Measurements from ENCODE around the gene KRTAP26-1.

KRTAP26-1 gene

GRCh38 chr21:30320215-30320614 lies at the start of gene KRTAP26-1:
TSS of gene KRTAP26-1 (minus strand) at chr21:30320315. CDS start at chr21:30320035, 280 bp downstream.
- DNase-seq, result no peak

- DNase-seq, result no peak
These were observed 35.8 kb upstream of the KRTAP26-1 start for GRCh38 chr21:30355906-30356305.

GRCh38 chr21:30354308-30355005 lies 34.3 kb upstream of the KRTAP26-1 start:
- no peak for DNase-seq

GRCh38 chr21:30351534-30351933 lies 31.4 kb upstream of the KRTAP26-1 start:
- no peak for DNase-seq

- DNase-seq, result no peak
These were observed 29.5 kb upstream of the KRTAP26-1 start for GRCh38 chr21:30349572-30349971.

GRCh38 chr21:30348506-30348905 lies 28.4 kb upstream of the KRTAP26-1 start, which contains the start of gene KRTAP23-1:
TSS of gene KRTAP23-1 (minus strand) at chr21:30348606. CDS start at chr21:30348606, 0 bp downstream.
- DNase-seq, result no peak

- no peak for DNase-seq
These were observed 24.9 kb upstream of the KRTAP26-1 start for GRCh38 chr21:30345014-30345413.

GRCh38 chr21:30340714-30341573 lies 20.8 kb upstream of the KRTAP26-1 start:
- DNase-seq, result peak; percentile 63

- DNase-seq, result no peak
These were observed 18.6 kb upstream of the KRTAP26-1 start for GRCh38 chr21:30338717-30339116.

GRCh38 chr21:30337772-30338171 lies 17.7 kb upstream of the KRTAP26-1 start:
- DNase-seq, result peak; percentile 52

GRCh38 chr21:30337276-30337744 lies 17.2 kb upstream of the KRTAP26-1 start, which contains the start of gene KRTAP27-1:
TSS of gene KRTAP27-1 (minus strand) at chr21:30337694. CDS start at chr21:30337668, 26 bp downstream.
- DNase-seq, result peak; percentile 3

- DNase-seq, result no peak
These were observed 16.5 kb upstream of the KRTAP26-1 start for GRCh38 chr21:30336596-30336995.

GRCh38 chr21:30333736-30334135 lies 13.6 kb upstream of the KRTAP26-1 start:
- no peak for DNase-seq

GRCh38 chr21:30332681-30333080 lies 12.6 kb upstream of the KRTAP26-1 start:
- DNase-seq, result no peak

- no peak for DNase-seq
These were observed 9.2 kb upstream of the KRTAP26-1 start for GRCh38 chr21:30329203-30329875.

- DNase-seq, result no peak
These were observed 6.3 kb upstream of the KRTAP26-1 start for GRCh38 chr21:30326390-30326789.

- DNase-seq, result no peak
These were observed 4.4 kb downstream of the KRTAP26-1 start for GRCh38 chr21:30315701-30316100.

GRCh38 chr21:30306884-30307283 lies 13.2 kb downstream of the KRTAP26-1 start:
- DNase-seq, result no peak

GRCh38 chr21:30305136-30305535 lies 15.0 kb downstream of the KRTAP26-1 start:
- DNase-seq, result no peak

GRCh38 chr21:30289215-30289614 lies 30.9 kb downstream of the KRTAP26-1 start, which contains the start of gene KRTAP25-1:
TSS of gene KRTAP25-1 (minus strand) at chr21:30289514. CDS start at chr21:30289490, 24 bp downstream.
- DNase-seq, result no peak

- DNase-seq, result no peak
These were observed 37.3 kb downstream of the KRTAP26-1 start, which contains the start of gene KRTAP24-1 for GRCh38 chr21:30282850-30283249. TSS of gene KRTAP24-1 (minus strand) at chr21:30282950. CDS start at chr21:30282932, 18 bp downstream.

- DNase-seq, result no peak
These were observed 48.5 kb downstream of the KRTAP26-1 start for GRCh38 chr21:30271611-30272010.

- no peak for DNase-seq
These were observed 49.0 kb downstream of the KRTAP26-1 start for GRCh38 chr21:30271156-30271555.

Measured in DMS53 (cell line).